GM21360 (cell line): ENCODE measurements around the gene HDAC10.
"Not testable (repeated sequence)": the region's sequence is repeated elsewhere in the genome, so short reads cannot be mapped to it uniquely, and the experiment has no call there.

Experiments used
- ATAC-seq: cut with Tn5 transposase; IDR thresholded peaks from one replicate; pipeline ENCODE4 v1.9.1; 2021; ENCODE audit warnings: mild to moderate bottlenecking, moderate library complexity; ENCODE audit not compliant: unreplicated experiment

Gene HDAC10

DNA sequence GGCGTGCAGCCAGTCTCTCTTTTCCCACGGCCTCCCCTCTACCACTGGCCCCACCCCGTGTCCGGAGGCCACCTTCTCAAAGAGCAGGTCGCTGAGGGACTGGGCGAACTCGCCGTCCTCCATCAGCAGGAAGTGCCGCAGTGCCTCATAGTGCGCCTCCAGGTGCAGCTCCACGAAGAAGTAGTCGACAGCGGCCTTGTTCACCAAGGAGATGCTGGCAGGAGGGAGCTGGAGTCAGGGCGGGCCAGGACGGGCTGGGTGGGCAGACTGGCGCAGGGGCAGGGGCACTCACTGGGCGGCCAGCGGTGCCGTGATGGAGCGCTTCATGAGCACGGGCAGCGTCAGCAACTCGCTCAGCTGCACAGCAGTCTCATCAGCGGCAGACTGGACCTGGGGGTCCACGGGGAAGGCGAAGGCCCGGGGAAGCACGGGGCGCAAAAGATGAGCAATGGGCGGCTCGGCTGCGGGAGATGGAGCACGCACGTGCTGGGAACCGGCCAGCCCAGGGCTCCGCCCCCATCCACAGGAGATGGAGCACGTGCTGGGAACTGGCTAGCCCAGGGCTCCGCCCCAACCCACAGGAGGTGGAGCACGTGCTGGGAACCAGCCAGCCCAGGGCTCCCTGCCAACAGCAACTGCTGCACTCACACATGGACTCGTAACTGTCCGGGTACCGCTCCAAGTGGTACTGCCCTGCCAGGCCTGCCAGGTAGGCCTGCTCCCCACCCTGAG is 31.9 kb downstream of the HDAC10 start:
- ATAC-seq, result no peak

DNA sequence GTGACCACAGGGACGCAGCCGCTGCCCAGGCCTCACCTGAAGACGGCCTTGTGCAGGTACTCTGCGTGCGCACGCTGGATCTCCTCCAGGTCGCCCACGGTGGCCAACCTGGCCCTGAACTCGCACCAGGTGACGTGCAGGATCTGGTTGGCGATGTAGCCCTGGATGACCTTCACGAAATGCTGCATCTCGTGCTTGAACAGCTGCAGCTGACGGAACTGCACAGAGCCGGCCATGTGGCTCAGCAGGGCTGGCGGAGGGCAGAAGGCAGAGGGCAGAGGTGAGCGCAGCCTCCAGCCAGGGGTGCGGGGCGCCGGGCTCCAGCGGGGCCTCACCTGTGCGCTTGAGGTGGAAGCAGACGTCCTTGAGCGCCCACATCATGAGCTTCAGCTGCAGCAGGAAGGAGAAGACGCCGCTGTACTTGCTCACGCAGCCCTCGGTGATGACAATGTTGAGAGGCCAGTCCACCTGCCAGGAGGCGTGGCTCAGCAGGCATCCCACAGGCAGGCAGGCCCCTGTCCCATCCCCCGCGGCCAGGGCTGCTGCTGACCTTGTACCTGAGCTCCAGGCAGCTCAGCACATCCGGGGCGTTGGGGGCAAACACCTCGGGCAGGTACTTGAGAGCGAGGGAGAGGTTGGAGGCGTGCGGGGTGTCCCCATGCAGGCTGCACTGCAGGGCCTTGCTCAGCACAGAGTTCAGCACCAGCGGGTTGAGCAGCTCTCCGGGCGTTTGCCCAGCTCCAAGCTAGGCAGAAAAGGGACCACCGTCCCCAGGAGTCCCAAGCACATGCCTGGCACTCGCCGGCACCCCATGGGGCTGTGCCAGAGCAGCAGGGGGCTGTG is 32.7 kb downstream of the HDAC10 start:
- ATAC-seq, result no peak

DNA sequence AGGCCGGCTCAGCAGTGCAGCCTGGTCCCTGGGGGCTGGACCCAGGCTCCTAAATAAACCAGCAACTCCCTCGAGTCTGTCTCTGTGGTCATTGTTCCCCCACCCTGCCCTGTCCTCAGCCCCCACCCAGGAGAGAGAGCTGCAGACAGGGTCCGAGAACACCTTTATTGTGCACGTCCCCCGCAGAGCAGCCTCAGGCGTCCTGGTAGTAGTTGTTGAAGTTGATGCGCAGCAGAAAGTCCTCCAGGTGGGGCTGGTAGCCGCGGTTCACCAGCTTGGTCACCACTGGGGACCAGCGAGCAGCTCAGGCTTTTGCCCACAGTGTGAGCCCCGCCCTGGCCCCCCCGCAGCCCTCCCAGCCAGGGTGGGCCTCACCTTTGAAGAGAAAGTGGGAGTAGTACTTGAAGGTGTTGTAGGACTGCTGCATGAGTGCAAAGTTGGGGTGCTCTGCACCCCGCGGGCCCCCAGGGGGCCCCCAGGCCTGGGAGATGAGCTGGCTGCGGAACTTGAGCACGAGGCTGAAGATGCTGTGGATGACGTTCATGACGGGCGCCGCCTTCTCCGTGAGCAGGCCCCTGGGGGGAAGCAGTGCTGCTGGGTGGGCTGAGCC is 33.4 kb downstream of the HDAC10 start:
- no peak for ATAC-seq

DNA sequence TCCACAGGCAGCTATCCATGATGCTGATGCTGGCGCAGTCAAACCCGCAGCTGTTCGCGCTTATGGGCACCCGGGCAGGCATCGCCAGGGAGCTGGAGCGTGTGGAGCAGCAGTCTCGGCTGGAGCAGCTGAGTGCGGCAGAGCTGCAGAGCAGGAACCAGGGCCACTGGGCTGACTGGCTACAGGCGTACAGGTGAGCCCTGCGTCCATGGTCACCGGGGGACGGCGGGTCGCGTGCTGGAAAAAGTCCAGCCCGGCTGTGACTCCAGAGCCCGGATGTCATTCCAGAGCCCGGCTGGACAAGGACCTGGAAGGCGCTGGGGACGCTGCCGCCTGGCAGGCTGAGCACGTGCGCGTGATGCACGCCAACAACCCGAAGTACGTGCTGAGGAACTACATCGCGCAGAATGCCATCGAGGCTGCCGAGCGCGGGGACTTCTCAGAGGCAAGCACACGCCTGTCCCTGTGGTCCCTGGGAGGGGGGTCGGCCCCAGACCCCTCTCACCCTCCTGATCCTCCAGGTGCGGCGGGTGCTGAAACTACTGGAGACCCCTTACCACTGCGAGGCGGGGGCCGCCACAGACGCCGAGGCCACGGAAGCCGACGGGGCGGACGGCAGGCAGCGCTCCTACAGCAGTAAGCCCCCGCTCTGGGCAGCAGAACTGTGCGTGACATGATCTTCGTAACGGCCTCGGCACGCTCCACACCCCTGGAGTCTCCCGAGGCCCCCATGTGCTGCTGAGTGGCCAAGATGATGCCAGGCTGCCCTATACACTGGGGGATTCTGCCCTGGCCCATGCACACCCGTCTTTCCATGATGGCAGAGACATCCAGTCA is 34.2 kb downstream of the HDAC10 start:
- no peak for ATAC-seq

DNA sequence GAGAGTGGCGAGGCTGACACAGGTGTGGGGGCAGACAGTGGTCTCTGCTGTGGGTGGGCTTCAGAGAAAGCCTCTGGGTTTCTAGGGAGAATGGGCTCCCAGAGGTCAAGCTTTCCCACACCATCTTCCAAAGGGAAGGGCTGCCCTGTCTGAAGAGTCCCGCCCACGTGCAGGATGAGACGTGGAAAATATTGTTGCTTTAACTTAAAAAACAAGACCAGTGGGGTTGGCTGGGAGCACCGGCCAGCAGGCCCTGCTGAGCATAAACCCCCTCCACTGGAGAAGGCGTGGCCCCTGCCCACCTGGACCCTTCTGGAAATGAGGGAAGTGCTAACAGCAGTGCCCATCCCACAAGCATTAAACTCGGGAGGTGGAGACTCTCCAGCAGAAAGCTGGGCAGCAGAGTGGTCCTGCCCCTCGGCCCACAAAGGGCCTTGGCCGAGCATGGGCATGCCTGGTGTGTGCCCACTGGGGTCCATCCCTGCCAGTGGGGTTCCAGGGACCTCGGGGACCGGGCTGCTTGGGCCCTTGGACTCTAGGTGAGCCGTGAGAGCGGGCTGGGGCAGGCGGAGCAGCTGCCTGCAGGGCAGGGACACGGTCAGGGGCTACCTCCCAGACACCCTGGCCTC is 34.9 kb downstream of the HDAC10 start:
- ATAC-seq, result no peak

DNA sequence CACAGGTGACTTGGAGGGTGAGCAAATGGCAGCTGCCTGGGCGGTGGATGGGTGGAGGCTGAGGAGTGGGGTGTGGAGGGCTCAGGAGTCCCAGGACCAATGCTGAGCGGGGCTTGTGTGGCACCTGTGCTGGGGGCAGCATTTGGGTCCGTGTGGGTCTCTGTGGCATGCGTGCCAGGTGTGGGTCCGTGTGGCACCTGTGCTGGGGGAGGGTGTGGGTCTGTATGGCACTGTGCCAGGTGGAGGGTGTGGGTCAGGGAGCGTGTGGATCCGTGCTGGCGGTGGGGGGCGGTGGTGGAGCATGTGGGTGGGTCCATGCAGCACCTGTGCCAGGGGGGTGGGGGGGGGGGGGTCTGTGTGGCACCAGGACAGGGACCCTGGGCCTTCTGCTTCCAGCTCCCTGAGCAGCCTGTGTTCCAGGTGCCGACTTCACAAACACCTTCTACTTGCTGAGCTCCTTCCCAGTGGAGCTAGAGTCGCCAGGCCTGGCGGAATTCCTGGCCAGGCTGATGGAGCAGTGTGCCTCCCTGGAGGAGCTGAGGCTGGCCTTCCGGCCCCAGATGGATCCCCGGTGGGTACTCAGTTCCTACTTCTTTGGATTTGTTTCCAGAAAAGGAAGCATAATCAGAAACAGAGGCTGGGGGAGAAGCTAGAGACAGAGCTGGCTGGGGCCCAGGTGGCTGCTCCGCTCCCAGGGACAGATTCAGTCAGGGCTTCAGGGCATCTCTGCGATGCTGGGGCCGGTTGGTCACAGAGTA is 35.6 kb downstream of the HDAC10 start:
- ATAC-seq, result no peak

DNA sequence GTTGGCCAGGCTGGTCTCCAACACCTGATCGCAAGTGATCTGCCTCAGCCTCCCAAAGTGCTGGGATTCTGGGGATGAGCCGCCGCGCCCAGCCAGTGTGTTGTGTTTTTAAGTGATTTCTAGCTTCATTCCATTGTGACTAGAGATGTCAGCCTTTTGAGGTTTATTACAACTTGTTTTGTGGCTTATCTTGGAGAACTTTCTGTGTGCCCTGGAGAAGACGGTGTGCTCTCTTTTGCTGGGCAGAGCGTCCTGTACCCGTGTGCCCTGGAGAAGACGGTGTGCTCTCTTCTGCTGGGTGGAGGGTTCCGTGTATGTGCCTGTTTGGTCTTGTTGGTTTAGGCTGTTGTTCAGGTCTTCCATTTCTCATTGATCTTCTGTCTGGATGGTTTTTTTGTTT is 37.8 kb downstream of the HDAC10 start:
- ATAC-seq, result no peak

DNA sequence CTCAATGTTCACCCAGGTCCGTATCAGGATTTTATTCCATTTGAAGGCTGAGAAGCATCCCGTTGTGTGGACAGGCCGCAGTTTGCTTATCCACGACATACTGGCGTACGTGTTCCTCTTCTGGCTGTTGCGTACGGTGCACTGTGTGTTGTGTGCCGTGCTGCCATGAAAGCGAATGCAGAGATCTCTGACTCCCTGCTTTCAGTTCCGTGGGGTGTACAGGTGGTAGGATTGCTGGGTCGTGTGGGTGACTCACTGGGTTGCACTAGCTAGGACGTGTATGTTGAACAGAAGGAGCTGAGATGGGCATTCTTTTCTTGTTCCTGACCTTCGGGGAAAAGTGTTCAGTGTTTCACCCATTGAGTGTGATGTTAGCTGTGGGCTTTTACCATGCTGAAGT is 39.9 kb downstream of the HDAC10 start:
- no peak for ATAC-seq

DNA sequence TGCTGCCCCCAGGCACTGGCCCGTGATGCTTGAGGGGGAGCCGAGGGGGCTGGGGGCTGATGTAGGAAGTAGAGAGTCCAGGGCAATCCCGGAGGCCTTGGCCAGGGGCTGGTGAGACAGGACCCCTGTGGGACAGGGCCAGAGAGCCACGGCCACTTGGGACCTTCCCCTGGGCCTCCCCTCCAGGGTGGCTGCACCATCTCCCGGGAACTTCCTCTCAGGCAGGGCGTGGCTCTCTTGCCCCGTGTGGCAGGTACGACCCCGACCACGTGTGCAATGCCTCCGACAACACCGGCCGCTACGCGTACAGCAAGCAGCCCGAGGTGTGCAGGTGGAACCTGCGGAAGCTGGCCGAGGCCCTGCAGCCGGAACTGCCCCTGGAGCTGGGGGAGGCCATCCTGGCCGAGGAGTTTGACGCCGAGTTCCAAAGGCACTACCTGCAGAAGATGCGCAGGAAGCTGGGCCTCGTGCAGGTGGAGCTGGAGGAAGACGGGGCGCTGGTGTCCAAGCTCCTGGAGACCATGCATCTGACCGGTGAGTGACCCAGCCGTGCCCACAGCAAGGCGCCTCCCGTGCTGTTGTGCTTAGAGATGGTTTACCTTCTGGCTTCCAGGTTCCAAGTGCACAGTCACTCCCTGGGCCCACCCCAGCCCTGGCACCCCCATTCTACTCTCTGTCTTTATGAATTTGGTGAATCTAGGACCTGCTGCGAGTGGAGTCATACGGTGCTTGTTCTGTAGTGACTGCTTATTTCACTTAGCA is 40.5 kb downstream of the HDAC10 start:
- no peak for ATAC-seq

DNA sequence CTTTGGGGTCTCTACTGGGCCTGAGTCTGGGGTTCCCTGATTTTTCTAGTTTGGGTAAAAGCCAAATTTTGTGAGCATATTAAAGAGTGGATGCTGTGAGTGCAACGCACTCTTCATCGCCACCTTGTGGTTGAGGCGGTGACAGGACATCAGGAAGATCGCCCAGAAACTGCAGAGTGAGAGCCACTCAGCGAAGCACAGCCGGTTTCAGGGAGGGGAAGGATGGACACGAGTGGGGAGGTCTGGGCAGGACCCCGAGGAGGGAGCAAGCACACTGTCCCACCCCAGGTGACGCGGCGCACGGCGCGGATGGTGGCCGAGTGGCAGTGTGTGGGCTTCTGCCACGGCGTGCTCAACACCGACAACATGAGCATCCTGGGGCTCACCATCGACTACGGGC is 41.2 kb downstream of the HDAC10 start:
- ATAC-seq, result no peak

DNA sequence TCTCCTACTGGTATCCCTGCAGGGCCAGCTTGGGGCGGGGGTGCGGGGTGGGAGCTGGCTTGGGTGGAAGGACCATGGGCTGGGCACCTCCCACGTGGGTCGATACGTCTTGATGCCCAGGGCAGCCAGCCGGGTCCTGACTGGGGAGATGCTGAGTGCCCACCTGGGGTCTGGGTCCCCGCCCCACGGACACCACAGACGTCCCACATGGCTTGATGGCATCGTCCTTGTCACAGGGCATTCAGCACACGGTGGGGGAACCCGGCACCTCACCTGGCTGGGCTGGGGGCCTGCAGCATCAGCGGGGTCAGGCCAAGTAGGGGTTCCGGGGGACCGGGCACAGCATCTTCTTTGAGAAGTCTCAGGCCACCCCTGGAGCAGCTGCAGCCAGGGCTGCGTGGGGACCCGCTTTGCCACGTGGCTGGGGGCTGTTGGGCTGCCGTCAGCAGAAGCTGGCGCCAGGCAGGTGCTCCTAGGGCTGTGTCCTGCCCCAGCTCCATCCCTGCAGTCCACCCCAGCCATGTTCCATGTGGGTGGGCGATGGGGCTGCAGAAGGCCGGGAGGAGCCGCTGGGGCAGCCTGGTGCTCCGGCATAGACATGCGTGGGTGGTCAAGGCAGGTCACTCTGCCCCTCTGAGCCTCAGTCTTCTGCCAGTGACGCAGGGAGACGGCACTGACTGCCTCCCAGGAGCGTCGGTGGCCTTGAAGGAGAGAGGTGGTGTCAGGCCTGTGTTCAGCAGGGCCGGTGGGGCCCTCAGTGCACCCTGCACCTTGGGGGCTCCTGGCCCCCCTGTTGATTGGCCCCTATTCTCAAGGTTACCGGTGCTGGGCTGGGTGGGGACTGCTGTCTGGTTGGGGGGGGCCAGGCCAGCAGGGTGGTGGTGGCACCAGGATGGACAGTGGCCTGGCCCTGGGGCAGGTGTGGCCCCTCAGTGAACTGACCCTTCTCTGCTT is 41.8 kb downstream of the HDAC10 start:
- no peak for ATAC-seq

DNA sequence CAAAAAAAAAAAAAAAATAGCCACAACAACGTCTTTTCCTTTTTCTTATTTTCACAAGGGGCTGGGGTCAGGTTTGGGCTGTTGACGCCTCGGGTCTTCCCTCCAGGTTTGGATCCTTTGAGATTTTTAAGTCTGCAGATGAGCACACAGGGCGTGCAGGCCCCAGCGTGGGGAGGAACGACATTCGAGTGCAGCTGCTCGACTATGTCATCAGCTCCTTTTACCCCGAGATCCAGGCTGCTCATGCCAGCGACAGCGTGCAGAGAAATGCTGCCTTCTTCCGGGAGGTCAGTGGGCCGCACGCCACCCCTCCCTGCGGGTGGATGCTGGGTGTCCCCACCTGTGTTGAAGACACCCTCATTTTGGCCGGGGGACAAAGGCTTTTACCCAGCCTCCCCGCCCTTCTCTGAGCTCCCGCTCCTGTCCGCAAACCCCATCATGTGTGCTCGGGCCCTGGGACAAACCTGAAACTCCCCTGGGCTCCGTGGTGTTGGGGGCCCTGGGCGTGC is 42.6 kb downstream of the HDAC10 start:
- no peak for ATAC-seq

DNA sequence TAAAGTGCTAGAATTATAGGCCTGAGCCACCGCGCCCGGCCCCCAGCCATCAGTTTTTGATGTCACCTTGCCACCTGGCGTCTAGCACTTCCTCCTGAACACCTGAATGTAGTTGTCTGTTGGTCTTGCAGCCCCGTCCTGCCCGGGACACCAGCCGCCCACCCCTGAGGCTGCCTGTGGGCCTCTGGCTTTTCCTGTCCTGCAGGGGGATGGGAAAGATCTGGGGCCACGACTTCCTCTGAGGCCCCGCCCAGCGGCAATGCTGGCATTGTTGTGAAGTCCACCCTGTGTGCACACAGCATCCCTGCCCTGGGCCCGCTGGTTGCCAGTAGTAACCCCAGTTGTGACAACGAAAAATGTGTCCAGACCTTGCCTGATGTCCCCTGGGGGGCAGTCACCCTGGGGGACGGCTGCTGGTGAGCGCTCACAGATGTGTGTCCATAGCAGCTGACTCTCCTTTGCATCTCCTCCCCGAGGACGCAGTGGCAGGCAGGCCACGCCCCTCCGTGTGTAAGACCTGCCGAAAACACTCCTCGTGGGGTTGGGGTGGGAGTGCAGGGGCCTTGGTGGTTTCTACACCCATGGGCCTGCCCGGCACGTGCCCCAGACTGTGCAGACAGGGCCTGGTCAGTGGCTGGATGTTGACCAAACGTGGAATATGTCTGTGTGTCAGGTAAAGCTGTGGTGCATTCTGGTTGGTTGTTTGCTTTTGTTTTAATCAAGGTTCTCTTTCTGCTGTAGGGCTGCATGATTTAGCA is 43.5 kb downstream of the HDAC10 start:
- no peak for ATAC-seq

DNA sequence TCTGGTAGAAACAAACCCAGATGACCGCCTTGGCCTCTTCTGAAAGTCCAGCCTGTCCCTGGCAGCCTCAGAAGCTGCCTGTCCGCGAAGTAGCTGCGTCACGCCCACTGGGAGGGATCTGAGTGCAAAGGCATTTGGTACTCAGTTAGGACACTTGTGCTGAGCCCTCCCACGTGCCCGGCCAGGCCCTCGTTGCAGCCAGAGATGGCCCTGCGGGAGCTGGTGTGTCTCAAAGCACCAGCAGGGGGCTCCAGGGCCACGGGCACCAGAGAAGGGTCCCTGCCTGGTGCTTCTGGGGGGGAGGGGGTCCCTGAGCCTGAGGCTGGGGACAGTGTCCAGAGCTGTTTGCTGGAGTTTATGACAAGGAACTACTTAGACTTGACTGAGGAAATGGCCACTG is 44.5 kb downstream of the HDAC10 start:
- no peak for ATAC-seq

DNA sequence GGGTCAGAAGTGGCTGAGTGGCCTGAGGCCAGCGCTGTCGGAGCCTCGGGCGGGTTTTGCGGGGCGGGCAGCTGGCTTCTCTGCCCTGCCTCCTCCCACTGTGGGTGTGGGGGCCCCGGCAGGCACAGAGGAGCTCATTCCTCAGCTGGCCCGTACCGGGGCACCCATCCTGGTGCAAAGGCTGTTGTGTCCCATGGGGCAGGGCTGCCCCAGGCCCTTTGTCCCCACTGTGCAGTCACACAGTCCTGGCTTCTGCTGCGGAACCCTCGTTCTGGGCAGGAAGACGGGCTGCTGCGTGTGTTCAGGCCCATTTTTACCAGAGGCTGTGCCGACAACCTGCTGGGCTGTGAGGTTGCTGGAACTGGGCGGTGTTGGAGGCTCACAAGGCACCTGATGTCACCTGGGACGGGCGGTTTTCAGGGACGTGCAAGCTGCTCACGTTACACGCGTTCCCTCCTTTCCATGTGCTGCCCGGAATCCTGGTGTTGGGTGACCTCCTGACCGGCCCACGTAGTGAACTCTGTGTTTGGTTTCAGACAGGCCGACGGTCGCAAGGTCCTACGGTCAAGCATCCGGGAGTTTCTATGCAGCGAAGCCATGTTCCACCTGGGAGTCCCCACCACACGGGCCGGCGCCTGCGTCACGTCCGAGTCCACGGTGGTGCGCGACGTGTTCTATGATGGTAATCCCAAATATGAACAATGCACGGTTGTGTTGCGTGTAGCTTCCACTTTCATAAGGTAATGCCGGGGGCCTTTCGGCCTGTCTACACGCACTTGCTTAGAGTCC is 45.1 kb downstream of the HDAC10 start:
- ATAC-seq, result no peak

DNA sequence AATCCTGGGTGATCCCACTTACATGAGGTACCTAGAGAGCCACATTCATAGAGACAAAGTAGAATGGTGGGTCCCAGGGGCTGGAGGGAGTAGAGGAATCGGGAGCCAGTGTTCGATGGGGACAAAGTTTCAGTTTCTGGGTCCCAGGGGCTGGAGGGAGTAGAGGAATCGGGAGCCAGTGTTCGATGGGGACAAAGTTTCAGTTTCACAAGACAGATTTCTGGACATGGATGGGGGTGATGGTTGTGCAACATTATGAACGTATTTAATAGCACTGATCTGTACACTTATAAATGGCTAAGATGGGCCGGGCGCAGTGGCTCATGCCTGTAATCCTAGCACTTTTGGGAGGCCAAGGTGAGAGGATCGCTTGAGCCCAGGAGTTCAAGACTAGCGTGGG is 46.1 kb downstream of the HDAC10 start:
- not testable (repeated sequence) for ATAC-seq
